ENCODE results near the gene SPOCK1. TPM values are rescaled to one million over a fixed set of nuclear protein-coding genes. Genes with fewer than 3 reads are reported as not detected.

Gene SPOCK1
- total and polyA plus RNA-seq, 8 donors = 0.46 to 15.6 (median 9.2) TPM

DNA sequence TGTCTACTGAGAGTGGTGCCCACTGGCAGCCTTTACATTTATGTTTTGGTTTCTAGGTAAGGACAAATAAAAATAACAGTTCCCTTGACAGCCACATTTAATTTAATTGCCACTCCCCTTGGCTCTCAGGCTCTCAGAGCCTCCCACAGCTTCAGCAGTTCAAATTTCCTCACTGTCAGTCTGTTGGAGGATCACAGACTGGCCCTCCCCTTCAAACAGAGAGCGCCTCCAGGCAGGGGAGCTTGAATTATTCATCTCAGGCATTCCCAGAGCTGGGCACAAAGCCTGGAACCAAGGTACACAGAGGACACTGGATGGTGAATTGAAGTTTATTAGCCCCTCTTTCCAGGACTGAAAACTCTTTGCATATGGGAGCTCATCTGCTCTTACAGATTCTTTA lies 407.7 kb downstream of the SPOCK1 start:
- no peak for DNase-seq
- TF ChIP-seq POLR2A (IDR thresholded peaks at IDR 0.05) (no peak), EP300 (IDR thresholded peaks at IDR 0.05) (no peak), POLR2AphosphoS5 (IDR thresholded peaks at IDR 0.05) (no peak)
- TF ChIP-seq, protein P1, sequence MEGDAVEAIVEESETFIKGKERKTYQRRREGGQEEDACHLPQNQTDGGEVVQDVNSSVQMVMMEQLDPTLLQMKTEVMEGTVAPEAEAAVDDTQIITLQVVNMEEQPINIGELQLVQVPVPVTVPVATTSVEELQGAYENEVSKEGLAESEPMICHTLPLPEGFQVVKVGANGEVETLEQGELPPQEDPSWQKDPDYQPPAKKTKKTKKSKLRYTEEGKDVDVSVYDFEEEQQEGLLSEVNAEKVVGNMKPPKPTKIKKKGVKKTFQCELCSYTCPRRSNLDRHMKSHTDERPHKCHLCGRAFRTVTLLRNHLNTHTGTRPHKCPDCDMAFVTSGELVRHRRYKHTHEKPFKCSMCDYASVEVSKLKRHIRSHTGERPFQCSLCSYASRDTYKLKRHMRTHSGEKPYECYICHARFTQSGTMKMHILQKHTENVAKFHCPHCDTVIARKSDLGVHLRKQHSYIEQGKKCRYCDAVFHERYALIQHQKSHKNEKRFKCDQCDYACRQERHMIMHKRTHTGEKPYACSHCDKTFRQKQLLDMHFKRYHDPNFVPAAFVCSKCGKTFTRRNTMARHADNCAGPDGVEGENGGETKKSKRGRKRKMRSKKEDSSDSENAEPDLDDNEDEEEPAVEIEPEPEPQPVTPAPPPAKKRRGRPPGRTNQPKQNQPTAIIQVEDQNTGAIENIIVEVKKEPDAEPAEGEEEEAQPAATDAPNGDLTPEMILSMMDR (IDR thresholded peaks at IDR 0.05) = no peak
- Histone ChIP-seq H3K4me1 (no peaks in the 10 kb centered on the region), H3K9me3 (no peaks in the 10 kb centered on the region), H3K27me3 (no peaks in the 10 kb centered on the region), H3K36me3 (no peaks in the 10 kb centered on the region), H3K27ac (no peak overlapping the region), H3K4me3 (no peak overlapping the region)
- intact Hi-C loops (cut with DNase I; ENCODE audit: low total_unique reads) = no loop called here
- WGBS, 5 donors = 43 to 95% (median 65%) methylated on average over 1 of the region's 1 CpG

DNA sequence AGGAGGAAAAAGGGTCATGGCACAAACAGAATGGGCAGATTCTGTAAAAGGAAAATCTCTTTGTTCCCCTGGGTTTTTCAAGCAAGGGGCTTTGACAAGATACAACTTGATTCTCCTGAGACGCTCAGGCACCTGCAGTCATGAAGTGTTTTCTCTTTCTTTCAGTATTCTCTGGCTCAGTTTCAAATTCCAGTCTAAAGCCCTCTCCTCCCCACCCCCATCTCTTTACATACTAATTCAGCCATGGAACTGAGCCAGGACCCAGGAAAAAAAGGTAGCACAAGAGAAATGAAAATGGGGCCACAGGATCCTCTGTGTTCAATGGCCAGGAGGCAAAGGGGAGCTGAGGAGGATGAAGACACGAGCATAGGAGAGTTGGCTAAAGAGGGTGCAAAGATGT lies 408.4 kb downstream of the SPOCK1 start:
- TF ChIP-seq POLR2A (IDR thresholded peaks at IDR 0.05) = no peak
- TF ChIP-seq POLR2AphosphoS5 (IDR thresholded peaks at IDR 0.05) = no peak
- TF ChIP-seq, protein P1 (IDR thresholded peaks at IDR 0.05) = no peak
- TF ChIP-seq EP300 (IDR thresholded peaks at IDR 0.05) = no peak
- no peak overlapping the region for H3K4me3 ChIP-seq
- no peaks in the 10 kb centered on the region for H3K36me3 ChIP-seq
- H3K27ac ChIP-seq = no peak overlapping the region
- no peaks in the 10 kb centered on the region for H3K27me3 ChIP-seq
- peak in 1 of 2 donors; percentile 16 for DNase-seq
- WGBS, 5 donors = 45 to 80% (median 50%) methylated on average over 2 of the region's 2 CpGs
- no peaks in the 10 kb centered on the region for H3K4me1 ChIP-seq
- intact Hi-C loops (cut with DNase I; ENCODE audit: low total_unique reads) = no loop called here
- H3K9me3 ChIP-seq = no peaks in the 10 kb centered on the region

DNA sequence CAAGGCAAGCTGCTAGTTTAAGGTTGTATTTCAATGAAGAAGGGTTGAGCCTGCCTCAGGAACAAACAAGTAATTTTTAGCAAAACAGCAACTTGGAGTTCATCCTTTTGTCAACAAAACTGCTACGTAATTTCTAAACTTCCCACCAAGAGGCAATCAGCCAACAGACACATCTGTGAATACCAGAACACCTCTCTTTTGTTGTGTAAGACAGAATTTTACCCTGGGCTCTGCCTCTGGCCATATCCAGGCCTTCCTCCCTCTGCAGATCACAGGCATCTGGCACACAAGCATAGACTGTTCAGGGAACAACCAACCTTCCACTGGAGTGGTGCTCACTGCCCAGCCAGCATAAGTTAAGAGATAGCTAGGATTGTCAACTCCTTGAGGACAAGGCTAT lies 409.0 kb downstream of the SPOCK1 start:
- Histone ChIP-seq H3K4me1 (no peaks in the 10 kb centered on the region), H3K4me3 (no peak overlapping the region), H3K27me3 (no peaks in the 10 kb centered on the region), H3K27ac (no peak overlapping the region), H3K9me3 (no peaks in the 10 kb centered on the region), H3K36me3 (no peaks in the 10 kb centered on the region)
- DNase-seq = no peak
- WGBS, 5 donors = 49 to 75% (median 58%) methylated on average over 1 of the region's 1 CpG
- intact Hi-C loops (cut with DNase I; ENCODE audit: low total_unique reads) = no loop called here
- TF ChIP-seq EP300 (IDR thresholded peaks at IDR 0.05) (no peak), POLR2A (IDR thresholded peaks at IDR 0.05) (no peak), POLR2AphosphoS5 (IDR thresholded peaks at IDR 0.05) (no peak)
- TF ChIP-seq, protein P1 (IDR thresholded peaks at IDR 0.05) = no peak

DNA sequence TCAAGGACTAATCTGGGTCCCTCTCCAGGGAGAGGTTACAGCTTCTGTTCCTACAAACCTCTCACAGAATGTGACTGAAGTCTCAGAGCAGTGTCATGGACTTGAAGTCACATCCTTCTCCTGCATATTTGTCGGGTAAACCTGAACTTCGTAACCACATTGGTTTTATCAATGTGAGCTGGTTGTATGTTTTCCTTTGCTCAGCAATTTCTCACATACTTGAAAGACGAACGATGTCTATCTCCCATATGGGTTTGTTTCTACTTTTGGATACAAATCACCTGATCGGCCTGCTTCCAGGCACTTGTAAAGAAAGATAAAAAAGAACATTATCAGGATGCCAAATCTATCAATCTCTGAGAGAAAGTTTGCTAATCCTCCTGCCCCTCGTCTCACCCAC lies 411.0 kb downstream of the SPOCK1 start:
- Histone ChIP-seq H3K36me3 (no peaks in the 10 kb centered on the region), H3K27me3 (peaks cover 0 to 4% (median 0%) of the 10 kb centered on the region in 3 donors), H3K4me1 (no peaks in the 10 kb centered on the region), H3K27ac (no peak overlapping the region), H3K9me3 (no peaks in the 10 kb centered on the region), H3K4me3 (no peak overlapping the region)
- intact Hi-C loops (cut with DNase I; ENCODE audit: low total_unique reads) = no loop called here
- TF ChIP-seq POLR2AphosphoS5 (IDR thresholded peaks at IDR 0.05) = no peak
- TF ChIP-seq POLR2A (IDR thresholded peaks at IDR 0.05) = no peak
- TF ChIP-seq EP300 (IDR thresholded peaks at IDR 0.05) = no peak
- TF ChIP-seq, protein P1 (IDR thresholded peaks at IDR 0.05) = no peak
- WGBS, 5 donors = 68 to 84% (median 74%) methylated on average over 6 of the region's 6 CpGs
- DNase-seq = no peak

All from stomach (tissue), 9 donors.